H9 (cell line): Measurements from ENCODE around the gene DOK1. TPM values are rescaled to one million over a fixed set of nuclear protein-coding genes. Genes with fewer than 3 reads are reported as not detected.

Experiments used
- DNase-seq: peaks from one replicate; pipeline ENCODE4 v3.0.0-alpha.2; 2017
- H2AFZ ChIP-seq: one replicate; pipeline ENCODE4 v1.6.1; 2013; ENCODE audit warnings: mild to moderate bottlenecking, low read length, control low read depth, moderate library complexity
- H2AK5ac ChIP-seq: 2 replicates; pipeline ENCODE4 v1.6.1; 2013; ENCODE audit warnings: low read length, control low read depth, mixed read lengths; ENCODE audit not compliant: insufficient read length
- H2BK120ac ChIP-seq: one replicate; pipeline ENCODE4 v1.6.1; 2013; ENCODE audit warnings: low read depth, mild to moderate bottlenecking, low read length, control low read depth, inconsistent platforms; ENCODE audit not compliant: poor library complexity, severe bottlenecking
- H2BK12ac ChIP-seq: 2 replicates; pipeline ENCODE4 v1.6.1; 2013; ENCODE audit warnings: low read length, control low read depth, mixed read lengths, low read depth; ENCODE audit not compliant: insufficient read length
- H2BK15ac ChIP-seq: 2 replicates; pipeline ENCODE4 v1.6.1; 2013; ENCODE audit warnings: low read depth, low read length, control low read depth
- H2BK20ac ChIP-seq: one replicate; pipeline ENCODE4 v1.6.1; 2013; ENCODE audit warnings: low read depth, mild to moderate bottlenecking, low read length, control low read depth, inconsistent platforms; ENCODE audit not compliant: poor library complexity, severe bottlenecking
- H2BK5ac ChIP-seq: 2 replicates; pipeline ENCODE4 v1.6.1; 2013; ENCODE audit warnings: low read length, control low read depth, mixed read lengths; ENCODE audit not compliant: insufficient read length
- H3K14ac ChIP-seq: 2 replicates; pipeline ENCODE4 v1.6.1; 2013; ENCODE audit warnings: low read length, control low read depth; ENCODE audit not compliant: insufficient read depth
- H3K18ac ChIP-seq: 2 replicates; pipeline ENCODE4 v1.6.1; 2013; ENCODE audit warnings: low read depth, mild to moderate bottlenecking, mixed read lengths, low read length, control low read depth; ENCODE audit not compliant: insufficient read length
- H3K23ac ChIP-seq: 2 replicates; pipeline ENCODE4 v1.6.1; 2013; ENCODE audit warnings: low read length, control low read depth, mixed read lengths, low read depth; ENCODE audit not compliant: insufficient read length
- H3K23me2 ChIP-seq: 2 replicates; pipeline ENCODE4 v1.6.1; 2013; ENCODE audit warnings: low read depth, mild to moderate bottlenecking, mixed read lengths, low read length, control low read depth; ENCODE audit not compliant: insufficient read length, poor library complexity, severe bottlenecking
- H3K27ac ChIP-seq: 2 replicates; pipeline ENCODE4 v1.5.1; 2013; ENCODE audit warnings: low read length, control low read depth, mixed read lengths, low read depth; ENCODE audit not compliant: insufficient read length
- H3K27me3 ChIP-seq: 2 replicates; pipeline ENCODE4 v1.6.1; 2013; ENCODE audit warnings: low read length, control low read depth, inconsistent platforms; ENCODE audit not compliant: insufficient read depth
- H3K4ac ChIP-seq: 2 replicates; pipeline ENCODE4 v1.6.1; 2013; ENCODE audit warnings: low read depth, mild to moderate bottlenecking, control low read depth, inconsistent platforms, low read length, moderate library complexity
- H3K4me1 ChIP-seq: 2 replicates; pipeline ENCODE4 v1.6.1; 2013; ENCODE audit warnings: low read length, control low read depth, inconsistent platforms; ENCODE audit not compliant: insufficient read depth
- H3K4me2 ChIP-seq: 2 replicates; pipeline ENCODE4 v1.6.1; 2013; ENCODE audit warnings: low read length, control low read depth, mixed read lengths; ENCODE audit not compliant: insufficient read length, insufficient read depth
- H3K56ac ChIP-seq: 2 replicates; pipeline ENCODE4 v1.6.1; 2013; ENCODE audit warnings: low read depth, mild to moderate bottlenecking, mixed read lengths, low read length, control low read depth; ENCODE audit not compliant: insufficient read length
- H3K79me1 ChIP-seq: 2 replicates; pipeline ENCODE4 v1.6.1; 2013; ENCODE audit warnings: low read depth, mild to moderate bottlenecking, moderate library complexity, low read length, control low read depth, inconsistent platforms; ENCODE audit not compliant: insufficient read depth, poor library complexity, severe bottlenecking
- H3K79me2 ChIP-seq: 2 replicates; pipeline ENCODE4 v1.6.1; 2013; ENCODE audit warnings: low read length, control low read depth, inconsistent platforms; ENCODE audit not compliant: insufficient read depth
- H3K9ac ChIP-seq: 2 replicates; pipeline ENCODE4 v1.6.1; 2013; ENCODE audit warnings: low read length, control low read depth, mixed read lengths; ENCODE audit not compliant: insufficient read length; ENCODE audit errors: extremely low read depth
- H3K9me3 ChIP-seq: one replicate; pipeline ENCODE4 v1.6.1; 2013; ENCODE audit warnings: low read depth, low read length, inconsistent platforms; ENCODE audit not compliant: control insufficient read depth
- H3T11ph ChIP-seq: one replicate; pipeline ENCODE4 v1.6.1; 2013; ENCODE audit warnings: mild to moderate bottlenecking, low read length, control low read depth, inconsistent platforms
- H4K20me1 ChIP-seq: one replicate; pipeline ENCODE4 v1.6.1; 2013; ENCODE audit not compliant: control insufficient read depth, insufficient read length, insufficient read depth
- H4K5ac ChIP-seq: 2 replicates; pipeline ENCODE4 v1.6.1; 2013; ENCODE audit warnings: low read depth, mild to moderate bottlenecking, mixed read lengths, low read length, control low read depth; ENCODE audit not compliant: insufficient read length
- H4K8ac ChIP-seq: replicated peaks from 2 replicates; pipeline ENCODE4 v1.6.1; 2013; ENCODE audit warnings: low read length, control low read depth, mixed read lengths, low read depth; ENCODE audit not compliant: insufficient read length
- H4K91ac ChIP-seq: 2 replicates; pipeline ENCODE4 v1.6.1; 2013; ENCODE audit warnings: low read depth, mild to moderate bottlenecking, moderate library complexity, mixed read lengths, low read length, control low read depth; ENCODE audit not compliant: insufficient read length
- H3K27ac Mint-ChIP-seq, 3 experiments: 2 replicates in 2 of 3; 3 replicates in 1 of 3; pipeline ENCODE4 v1.8.0; 2020 to 2021; ENCODE audit warnings: mixed read lengths in 3 of 3, mild to moderate bottlenecking in 1 of 3, moderate library complexity in 1 of 3
- H3K27me3 Mint-ChIP-seq: 2 replicates; pipeline ENCODE4 v1.8.0; 2021; ENCODE audit warnings: low read depth, mild to moderate bottlenecking, moderate library complexity, mixed read lengths
- H3K36me3 Mint-ChIP-seq, 3 experiments: 2 replicates in 2 of 3; 3 replicates in 1 of 3; pipeline ENCODE4 v1.8.0; 2020 to 2021; ENCODE audit warnings: low read depth in 3 of 3, mixed read lengths in 3 of 3; ENCODE audit not compliant: insufficient read depth in 1 of 3
- H3K4me1 Mint-ChIP-seq, 2 experiments: 2 replicates each; pipeline ENCODE4 v1.8.0; 2020; ENCODE audit warnings: mixed read lengths in 2 of 2
- H3K4me3 Mint-ChIP-seq, 2 experiments: 2 replicates in 1 of 2; 3 replicates in 1 of 2; pipeline ENCODE4 v1.8.0; 2020 to 2021; ENCODE audit warnings: mild to moderate bottlenecking in 2 of 2, mixed read lengths in 2 of 2, moderate library complexity in 1 of 2
- H3K9me3 Mint-ChIP-seq, 2 experiments: 2 replicates in 1 of 2; 3 replicates in 1 of 2; pipeline ENCODE4 v1.8.0; 2020; ENCODE audit warnings: mild to moderate bottlenecking in 2 of 2, mixed read lengths in 2 of 2, moderate library complexity in 1 of 2
- WGBS: extraction: QIAGEN DNeasy Blood & Tissue Kit; methylation state at CpG from one replicate; pipeline ENCODE4 v1.1.7; 2013; ENCODE audit warnings: missing lambda C conversion rate, low lambda C conversion rate, mixed read lengths; ENCODE audit not compliant: insufficient read length; ENCODE audit errors: extremely low coverage; 5-methylcytosine and 5-hydroxymethylcytosine counted together
- total RNA-seq: library from RNA; stranded (reverse); gene quantifications from 2 replicates; pipeline ENCODE4 v1.2.1, GENCODE V29; 2021
- TF ChIP-seq, protein P1 (sequence below): fragments of 200-600 bp; sonication (generic); conservative IDR thresholded peaks from 3 replicates; pipeline ENCODE4 v1.8.0; 2021; ENCODE audit warnings: antibody characterized with exemption, mild to moderate bottlenecking

DOK1 gene
- total RNA-seq, 1 experiment from 2014 or later, result 16.0 TPM

DNA sequence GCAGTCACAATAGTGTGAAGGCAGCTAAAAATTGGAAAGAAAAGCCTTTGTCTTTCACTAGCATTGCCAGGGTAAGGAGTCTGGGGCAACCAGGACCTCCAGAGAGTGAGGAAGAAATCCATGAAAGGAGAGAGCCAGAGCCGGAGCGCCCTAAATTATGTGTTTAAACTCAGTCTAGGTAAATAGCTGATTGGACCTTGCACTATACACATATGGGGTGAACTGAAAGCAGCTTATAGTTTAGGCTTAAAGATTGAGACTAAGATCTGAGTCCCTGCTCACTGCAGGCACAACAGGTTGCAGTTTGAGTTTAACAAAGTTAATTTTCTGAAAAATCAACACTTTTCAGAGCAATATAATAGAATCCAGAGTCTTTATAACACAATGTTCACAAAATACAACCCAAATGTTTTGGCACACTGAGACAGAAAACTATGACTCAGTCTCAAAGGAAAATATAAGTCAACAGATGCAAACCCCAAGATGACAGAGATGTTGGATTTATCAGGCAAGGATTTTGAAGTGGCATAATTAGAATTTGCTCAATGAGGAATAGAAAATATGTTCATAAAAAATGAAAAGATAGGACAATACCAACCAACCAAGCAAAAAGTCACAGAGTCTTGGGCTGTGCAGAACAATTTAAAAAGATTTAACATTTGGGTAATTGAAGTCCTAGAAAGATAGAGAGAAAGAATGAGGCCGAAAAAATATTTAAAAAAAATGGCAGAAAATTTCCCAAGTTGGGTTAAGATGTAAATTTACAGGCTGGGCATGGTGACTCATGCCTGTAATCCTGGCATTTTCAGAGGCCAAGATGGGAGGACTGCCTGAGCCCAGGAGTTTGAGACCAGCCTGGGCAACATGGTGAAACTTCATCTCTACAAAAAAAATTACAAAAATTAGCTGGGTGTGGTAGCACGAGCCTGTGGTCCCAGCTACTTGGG is 39.6 kb downstream of the DOK1 start:
- H2BK15ac ChIP-seq, result no peak overlapping the region
- H3K14ac ChIP-seq, result no peak overlapping the region
- H3K79me1 ChIP-seq, result no peaks in the 10 kb centered on the region
- no peak overlapping the region for H3T11ph ChIP-seq
- H3K9ac ChIP-seq, result no peak overlapping the region
- no peaks in the 10 kb centered on the region for H3K4me1 Mint-ChIP-seq
- no peak overlapping the region for H3K18ac ChIP-seq
- H3K4me1 ChIP-seq, result no peaks in the 10 kb centered on the region
- no peak overlapping the region for H2AK5ac ChIP-seq
- no peak overlapping the region for H3K27ac Mint-ChIP-seq
- H4K91ac ChIP-seq, result no peak overlapping the region
- H2BK120ac ChIP-seq, result no peak overlapping the region
- no peaks in the 10 kb centered on the region for H3K9me3 ChIP-seq
- no peak overlapping the region for H4K5ac ChIP-seq
- no peak for DNase-seq
- H4K8ac ChIP-seq, result no peak overlapping the region
- no peak overlapping the region for H3K4me2 ChIP-seq
- H3K27me3 Mint-ChIP-seq, result peaks cover 6% of the 10 kb centered on the region
- H4K20me1 ChIP-seq, result no peaks in the 10 kb centered on the region
- H3K79me2 ChIP-seq, result no peaks in the 10 kb centered on the region
- no peak overlapping the region for H2AFZ ChIP-seq
- no peak overlapping the region for H3K27ac ChIP-seq
- H3K4ac ChIP-seq, result no peak overlapping the region
- H3K23ac ChIP-seq, result no peak overlapping the region
- no peaks in the 10 kb centered on the region for H3K27me3 ChIP-seq
- no peaks in the 10 kb centered on the region for H3K36me3 Mint-ChIP-seq
- no peak overlapping the region for H2BK12ac ChIP-seq
- no CpG with 5 or more reads among the region's 4 CpGs for WGBS
- no peak overlapping the region for H2BK5ac ChIP-seq
- no peak overlapping the region for H3K4me3 Mint-ChIP-seq
- H3K56ac ChIP-seq, result no peak overlapping the region
- TF ChIP-seq, protein P1, sequence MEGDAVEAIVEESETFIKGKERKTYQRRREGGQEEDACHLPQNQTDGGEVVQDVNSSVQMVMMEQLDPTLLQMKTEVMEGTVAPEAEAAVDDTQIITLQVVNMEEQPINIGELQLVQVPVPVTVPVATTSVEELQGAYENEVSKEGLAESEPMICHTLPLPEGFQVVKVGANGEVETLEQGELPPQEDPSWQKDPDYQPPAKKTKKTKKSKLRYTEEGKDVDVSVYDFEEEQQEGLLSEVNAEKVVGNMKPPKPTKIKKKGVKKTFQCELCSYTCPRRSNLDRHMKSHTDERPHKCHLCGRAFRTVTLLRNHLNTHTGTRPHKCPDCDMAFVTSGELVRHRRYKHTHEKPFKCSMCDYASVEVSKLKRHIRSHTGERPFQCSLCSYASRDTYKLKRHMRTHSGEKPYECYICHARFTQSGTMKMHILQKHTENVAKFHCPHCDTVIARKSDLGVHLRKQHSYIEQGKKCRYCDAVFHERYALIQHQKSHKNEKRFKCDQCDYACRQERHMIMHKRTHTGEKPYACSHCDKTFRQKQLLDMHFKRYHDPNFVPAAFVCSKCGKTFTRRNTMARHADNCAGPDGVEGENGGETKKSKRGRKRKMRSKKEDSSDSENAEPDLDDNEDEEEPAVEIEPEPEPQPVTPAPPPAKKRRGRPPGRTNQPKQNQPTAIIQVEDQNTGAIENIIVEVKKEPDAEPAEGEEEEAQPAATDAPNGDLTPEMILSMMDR, result no peak
- no peak overlapping the region for H2BK20ac ChIP-seq
- H3K23me2 ChIP-seq, result no peaks in the 10 kb centered on the region
- H3K9me3 Mint-ChIP-seq, result no peaks in the 10 kb centered on the region
